Measurements from ENCODE around the gene TMEM179.

The TMEM179 gene

DNA sequence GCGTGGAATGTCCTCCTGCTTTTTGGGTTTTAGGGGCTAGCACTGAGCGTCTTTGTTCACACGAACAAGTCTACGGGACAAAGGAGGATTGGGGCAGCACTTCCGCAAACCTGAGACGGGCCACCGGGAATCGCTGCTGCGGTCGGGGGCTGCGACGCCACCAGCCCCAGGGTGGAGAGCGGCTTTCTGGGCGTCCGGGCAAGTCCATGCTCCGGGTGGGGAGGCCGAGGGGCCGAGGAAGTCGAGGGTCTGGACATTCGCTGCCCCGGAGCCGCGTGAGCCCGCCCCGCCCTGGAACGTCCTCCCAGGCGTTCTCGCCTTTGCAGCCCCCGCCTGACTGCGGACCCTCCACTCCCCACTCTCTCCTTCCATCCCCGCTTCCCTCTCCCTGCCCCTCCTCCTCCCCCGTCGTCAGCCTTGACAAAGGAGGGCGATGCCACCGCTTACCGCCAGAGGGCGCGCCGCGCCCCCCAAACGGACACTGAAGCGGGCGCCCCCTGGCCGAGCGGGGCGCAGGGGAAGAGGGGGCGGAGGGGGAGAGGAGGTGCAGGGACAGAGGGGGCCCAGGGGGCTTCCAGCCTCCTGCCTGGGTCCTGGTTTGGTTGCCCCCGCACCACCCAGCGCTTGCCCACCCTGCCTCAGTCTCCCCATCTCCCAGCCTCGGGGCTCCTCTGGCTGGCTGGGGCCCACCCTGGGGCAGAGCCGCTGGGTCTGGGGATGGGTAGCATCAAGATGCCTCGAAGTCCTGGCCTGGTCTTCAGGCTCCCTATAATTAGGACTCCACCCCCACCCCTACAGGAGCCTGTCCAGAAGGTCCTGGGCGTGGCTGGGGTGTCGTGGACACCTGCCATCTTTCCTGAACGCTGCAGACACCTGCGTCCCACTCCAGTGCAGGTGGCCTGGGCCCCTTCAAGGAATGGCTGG lies 45.7 kb upstream of the TMEM179 start:
- TF ChIP-seq, protein P1, sequence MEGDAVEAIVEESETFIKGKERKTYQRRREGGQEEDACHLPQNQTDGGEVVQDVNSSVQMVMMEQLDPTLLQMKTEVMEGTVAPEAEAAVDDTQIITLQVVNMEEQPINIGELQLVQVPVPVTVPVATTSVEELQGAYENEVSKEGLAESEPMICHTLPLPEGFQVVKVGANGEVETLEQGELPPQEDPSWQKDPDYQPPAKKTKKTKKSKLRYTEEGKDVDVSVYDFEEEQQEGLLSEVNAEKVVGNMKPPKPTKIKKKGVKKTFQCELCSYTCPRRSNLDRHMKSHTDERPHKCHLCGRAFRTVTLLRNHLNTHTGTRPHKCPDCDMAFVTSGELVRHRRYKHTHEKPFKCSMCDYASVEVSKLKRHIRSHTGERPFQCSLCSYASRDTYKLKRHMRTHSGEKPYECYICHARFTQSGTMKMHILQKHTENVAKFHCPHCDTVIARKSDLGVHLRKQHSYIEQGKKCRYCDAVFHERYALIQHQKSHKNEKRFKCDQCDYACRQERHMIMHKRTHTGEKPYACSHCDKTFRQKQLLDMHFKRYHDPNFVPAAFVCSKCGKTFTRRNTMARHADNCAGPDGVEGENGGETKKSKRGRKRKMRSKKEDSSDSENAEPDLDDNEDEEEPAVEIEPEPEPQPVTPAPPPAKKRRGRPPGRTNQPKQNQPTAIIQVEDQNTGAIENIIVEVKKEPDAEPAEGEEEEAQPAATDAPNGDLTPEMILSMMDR (conservative IDR thresholded peaks at IDR 0.05; ENCODE audit: low read depth) = peak; percentile 97
- H3K27ac ChIP-seq = peak overlapping the region; percentile 37
- peak; percentile 73 for DNase-seq (ENCODE audit: low spot score)
- POLR2A ChIA-PET (ENCODE audit: low non-redundant PET) = no interaction called here
- CTCF ChIA-PET = interaction anchor here (1.1 kb wide), 1 partner anchor 10 kb away, joined by 3 read pairs; no protein-coding TSS in a partner anchor

DNA sequence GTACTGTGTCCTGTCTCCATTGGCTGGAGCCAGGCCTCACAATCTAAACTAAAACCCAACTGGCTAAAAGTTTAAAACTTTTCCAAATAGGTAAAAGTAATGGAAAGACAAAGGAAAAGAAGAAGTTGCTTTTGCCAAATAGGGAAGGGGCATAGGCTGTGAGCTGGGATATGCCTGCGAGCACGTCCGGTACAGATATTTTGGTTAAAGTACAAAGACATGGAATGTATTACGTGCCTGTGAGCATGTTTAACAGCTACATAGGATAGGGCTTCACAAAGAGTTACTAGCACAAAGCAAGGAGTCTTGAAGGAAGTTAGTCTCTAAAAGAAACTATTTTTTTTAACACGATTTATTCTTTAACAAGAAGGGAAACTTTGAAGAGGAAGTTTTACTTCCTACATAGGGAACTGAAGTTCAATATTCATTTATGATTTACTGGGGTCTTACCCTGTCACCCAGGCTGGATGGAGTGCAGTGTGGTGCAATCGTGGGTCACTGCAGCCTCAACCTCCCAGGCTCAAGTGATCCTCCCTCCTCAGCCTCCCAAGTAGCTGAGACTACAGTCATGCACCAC lies 43.0 kb upstream of the TMEM179 start:
- ChIA-PET CTCF (interaction anchor here (0.9 kb wide), 1 partner anchor 91 kb away, joined by 4 read pairs; no protein-coding TSS in a partner anchor), POLR2A (ENCODE audit: low non-redundant PET) (no interaction called here)
- H3K27ac ChIP-seq = no peak overlapping the region
- DNase-seq (ENCODE audit: low spot score) = no peak
- TF ChIP-seq, protein P1 (conservative IDR thresholded peaks at IDR 0.05; ENCODE audit: low read depth) = no peak

DNA sequence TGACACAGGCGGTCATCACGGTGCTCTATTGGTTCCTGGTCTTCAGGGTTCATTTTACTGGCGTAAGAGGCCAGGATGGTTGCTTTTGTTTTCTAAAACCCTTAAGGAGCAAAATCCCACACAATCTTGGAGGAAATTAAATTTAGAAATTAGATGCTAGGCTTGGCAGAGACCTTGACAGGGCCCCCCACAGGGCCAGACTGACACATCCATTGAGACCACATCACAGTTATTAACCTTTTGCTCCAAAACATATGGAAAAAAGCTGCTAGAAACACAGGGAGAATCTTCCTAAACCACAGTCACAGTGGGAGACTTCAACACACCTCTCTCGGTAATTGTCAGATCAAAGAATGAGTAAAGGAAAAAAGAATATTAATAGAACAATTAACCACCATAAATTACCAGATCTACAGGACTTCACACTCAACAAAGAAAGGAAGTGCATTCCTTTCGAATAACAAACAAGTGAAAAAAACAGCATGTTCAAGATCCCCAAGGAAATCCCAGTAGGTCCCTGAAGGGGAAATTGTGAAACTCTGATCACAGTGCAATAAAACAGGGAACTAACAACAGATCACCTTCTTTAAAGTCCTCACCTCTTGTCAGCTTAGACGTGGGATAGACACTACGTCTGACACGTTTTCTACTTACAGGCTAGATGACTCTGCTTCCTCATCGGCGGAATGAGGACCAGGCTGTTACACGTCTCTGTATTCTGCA lies 40.2 kb upstream of the TMEM179 start:
- DNase-seq (ENCODE audit: low spot score) = no peak
- CTCF ChIA-PET = interaction anchor here (0.6 kb wide), 1 partner anchor 46 kb away, joined by 4 read pairs; no protein-coding TSS in a partner anchor
- TF ChIP-seq, protein P1 (conservative IDR thresholded peaks at IDR 0.05; ENCODE audit: low read depth) = no peak
- POLR2A ChIA-PET (ENCODE audit: low non-redundant PET) = no interaction called here
- no peak overlapping the region for H3K27ac ChIP-seq

DNA sequence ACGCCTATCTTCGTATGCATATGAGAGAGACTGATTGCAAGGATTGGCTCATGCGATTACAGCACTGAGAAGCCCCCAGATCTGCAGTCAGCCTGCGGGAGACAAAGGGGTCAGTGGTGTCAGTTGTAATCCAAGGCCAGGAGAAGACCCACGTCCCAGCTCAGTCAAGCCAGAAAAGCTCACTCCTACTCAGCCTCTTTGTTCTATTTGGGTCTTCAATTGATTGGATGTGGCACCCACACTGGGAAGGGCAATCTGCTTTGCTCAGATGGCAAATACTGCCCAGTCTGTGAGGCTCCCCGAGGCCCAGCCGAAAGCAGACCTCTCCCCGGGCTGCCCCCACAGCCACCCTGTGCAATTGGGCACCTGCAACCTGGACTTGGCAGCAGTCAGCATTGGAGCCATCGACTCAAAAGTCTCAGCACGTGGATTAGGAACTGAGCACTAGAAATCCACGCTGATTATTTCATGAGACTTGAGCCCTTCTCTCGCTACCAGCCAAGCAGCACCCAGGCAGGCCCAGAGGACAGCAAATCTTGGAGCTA lies 39.6 kb upstream of the TMEM179 start:
- H3K27ac ChIP-seq = no peak overlapping the region
- ChIA-PET CTCF (no interaction called here), POLR2A (ENCODE audit: low non-redundant PET) (no interaction called here)

DNA sequence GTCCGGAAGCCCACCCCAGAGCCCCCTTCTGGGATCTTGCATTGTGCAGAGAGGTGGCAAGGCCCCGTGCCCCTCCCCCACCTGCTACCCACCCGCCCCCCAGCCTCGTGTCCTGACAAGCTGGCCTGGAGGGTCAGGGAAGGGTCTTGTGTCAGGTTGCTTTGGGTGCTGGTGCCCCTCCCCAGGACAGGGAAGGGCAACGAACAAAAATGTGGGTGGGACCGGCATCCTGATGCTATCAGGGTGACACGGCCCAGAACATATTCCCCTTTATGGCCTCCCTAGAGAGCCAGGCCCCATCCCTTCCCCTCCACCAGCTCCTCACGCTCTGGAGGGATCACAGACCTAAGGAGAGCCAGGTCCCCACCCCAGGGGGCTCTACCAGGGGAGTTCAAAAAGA lies 38.7 kb upstream of the TMEM179 start:
- TF ChIP-seq, protein P1 (conservative IDR thresholded peaks at IDR 0.05; ENCODE audit: low read depth) = no peak
- ChIA-PET CTCF (interaction anchor here (0.7 kb wide), 1 partner anchor 270 kb away, joined by 4 read pairs; no protein-coding TSS in a partner anchor), POLR2A (ENCODE audit: low non-redundant PET) (no interaction called here)
- no peak overlapping the region for H3K27ac ChIP-seq
- no peak for DNase-seq (ENCODE audit: low spot score)

More for the DNA sequence above, 39.6 kb upstream of the TMEM179 start:
- no peak for DNase-seq (ENCODE audit: low spot score)
- TF ChIP-seq, protein P1 (conservative IDR thresholded peaks at IDR 0.05; ENCODE audit: low read depth) = no peak

DNA sequence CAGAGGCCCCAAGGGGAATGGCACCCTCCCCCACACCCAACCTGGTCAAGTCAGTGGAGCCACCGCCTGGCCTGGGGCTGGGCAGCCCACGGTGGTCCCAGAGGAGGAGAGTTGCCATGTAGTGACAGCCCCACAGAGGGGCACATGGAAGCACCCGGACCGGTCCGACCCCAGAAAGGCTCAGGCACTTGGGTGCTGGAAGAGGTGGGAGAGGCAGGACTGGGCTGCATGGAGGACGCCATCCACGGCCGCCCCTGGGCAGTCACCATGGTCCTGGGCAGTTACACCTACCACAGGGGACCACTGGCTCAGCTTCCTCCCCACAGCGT lies 37.9 kb upstream of the TMEM179 start:
- POLR2A ChIA-PET (ENCODE audit: low non-redundant PET) = no interaction called here
- DNase-seq (ENCODE audit: low spot score) = no peak
- TF ChIP-seq, protein P1 (conservative IDR thresholded peaks at IDR 0.05; ENCODE audit: low read depth) = no peak
- CTCF ChIA-PET = interaction anchor here (0.7 kb wide), 1 partner anchor 269 kb away, joined by 4 read pairs; no protein-coding TSS in a partner anchor
- no peak overlapping the region for H3K27ac ChIP-seq
